ENCODE data around the gene RNLS.
"Not testable (repeated sequence)": the region's sequence is repeated elsewhere in the genome, so short reads cannot be mapped to it uniquely, and the experiment has no call there.

The RNLS gene

GRCh38 chr10:88286030-88286429, 297.1 kb downstream of the RNLS start:
- DNase-seq, result no peak

DNA sequence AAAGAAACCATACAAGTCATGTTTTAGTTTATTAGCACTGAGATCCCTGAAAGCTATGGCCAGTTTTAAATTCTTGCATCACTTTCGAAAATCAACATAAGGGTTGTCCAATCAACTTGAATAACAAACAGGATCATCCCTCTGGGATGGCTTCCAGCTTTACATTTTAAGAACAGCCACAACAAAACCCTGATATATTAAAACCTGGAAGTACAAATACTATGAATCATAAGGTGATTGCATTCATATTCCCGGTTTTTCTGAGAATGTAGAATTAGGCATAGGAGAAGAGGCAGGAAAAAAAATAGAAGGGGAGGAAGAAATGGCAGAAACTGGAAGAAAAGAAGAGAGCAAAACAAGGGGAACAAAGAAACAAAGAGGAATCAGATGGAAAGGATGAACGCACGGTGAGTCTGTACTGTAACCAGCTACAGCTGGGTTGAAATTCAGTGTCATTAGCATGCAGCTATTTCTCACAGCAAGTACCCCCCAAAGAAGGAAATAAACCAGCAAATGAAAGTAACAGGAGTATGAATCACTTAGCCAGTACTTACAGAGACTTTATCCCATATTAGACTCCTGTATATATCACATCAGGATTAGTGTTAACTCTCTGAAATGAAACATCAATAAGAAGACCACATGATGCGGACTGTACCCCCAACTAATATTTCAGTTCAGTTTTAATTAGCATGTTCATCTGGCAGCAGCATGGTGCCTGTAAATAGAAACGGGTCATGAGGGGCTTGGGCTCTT, 301.3 kb downstream of the RNLS start:
- DNase-seq, result peak; percentile 57 to 71 (median 65)

DNA sequence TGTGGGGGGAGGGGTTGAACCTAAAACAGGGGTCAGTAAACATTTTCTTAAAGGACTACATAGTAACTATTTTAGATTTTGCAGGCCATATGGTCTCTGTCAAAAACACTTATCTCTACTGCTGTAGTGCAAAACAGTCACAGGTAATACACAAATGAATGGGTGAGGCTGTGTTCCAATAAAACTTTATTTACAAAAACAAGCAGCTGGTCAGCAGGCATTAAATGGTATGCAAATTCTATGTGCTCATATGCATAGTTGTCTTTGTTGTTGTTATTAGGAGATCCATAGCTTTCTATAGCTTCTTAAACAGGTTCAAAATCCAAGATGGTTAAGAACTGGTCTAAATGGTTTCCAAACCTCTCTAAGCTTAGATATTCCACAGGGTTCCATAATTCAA, 302.6 kb downstream of the RNLS start:
- no peak for DNase-seq

- DNase-seq, result no peak
Measured at GRCh38 chr10:88278912-88279311, 304.2 kb downstream of the RNLS start.

DNA sequence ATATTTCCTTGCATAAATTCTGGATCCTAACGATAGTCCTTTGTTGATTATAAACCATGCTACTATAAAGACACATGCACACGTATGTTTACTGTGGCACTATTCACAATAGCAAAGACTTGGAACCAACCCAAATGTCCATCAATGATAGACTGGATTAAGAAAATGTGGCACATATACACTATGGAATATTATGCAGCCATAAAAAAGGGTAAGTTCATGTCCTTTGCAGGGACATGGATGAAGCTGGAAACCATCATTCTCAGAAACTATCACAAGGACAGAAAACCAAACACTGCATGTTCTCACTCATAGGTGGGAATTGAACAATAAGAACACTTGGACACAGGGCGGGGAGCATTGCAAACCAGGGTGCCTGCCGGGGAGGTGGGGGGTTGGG, 306.2 kb downstream of the RNLS start:
- not testable (repeated sequence) for DNase-seq

DNA sequence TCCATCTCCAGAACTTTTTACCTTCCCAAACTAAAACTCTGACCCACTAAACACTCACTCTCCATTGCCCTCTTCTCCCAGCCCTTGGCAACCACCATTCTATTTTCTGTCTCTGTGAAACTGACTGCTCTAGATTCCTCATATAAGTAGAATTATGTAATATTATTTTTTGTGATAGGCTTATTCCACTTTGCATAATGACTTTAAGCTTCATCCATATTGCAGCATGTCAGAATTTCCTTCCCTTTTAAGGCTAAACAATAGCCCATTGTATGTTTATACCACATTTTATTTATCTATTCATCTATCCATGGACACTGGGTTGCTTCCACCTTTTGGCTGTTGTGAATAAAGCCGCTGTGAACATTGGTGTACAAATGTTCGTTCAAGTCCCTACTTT, 308.8 kb downstream of the RNLS start:
- peak in 2 of 3 donors; percentile 21 to 28 for DNase-seq

- DNase-seq, result no peak
Measured at GRCh38 chr10:88273567-88273966, 309.6 kb downstream of the RNLS start.

DNA sequence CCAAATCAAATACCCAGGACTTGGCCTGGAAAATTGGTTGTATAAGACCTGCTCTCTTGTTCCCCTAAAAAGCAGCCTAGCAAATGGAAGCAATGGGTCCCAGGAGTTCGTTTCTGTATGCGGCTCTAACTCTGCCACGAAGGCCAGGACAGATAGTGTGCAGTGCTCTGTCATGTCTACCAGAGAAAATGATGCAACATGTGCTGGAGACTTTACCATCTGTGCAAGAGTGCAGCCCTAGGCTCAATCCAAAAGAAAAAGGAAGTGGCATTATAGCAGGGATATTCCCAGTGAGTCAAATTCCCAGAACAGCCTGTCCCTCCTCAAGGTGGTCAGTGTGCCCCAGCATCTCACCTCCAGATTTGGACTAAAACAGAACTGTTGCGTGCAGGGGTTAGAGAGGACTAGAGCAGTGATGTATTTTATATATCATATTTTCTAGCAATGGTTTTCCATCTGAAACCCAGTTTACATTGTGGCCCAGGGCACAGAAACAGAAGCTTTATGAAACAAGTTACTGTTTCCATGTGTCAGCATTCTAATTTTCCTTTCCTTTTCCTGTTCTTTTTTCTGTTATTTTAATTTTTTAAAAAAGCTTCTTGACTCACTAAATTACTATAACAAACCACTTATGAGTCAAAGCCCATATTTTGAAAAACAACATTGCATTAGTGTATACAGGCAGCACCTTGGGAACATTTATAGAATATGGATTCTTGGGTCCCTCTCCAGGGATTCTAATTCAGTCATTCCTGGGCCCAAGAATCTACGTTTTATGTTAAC, 311.2 kb downstream of the RNLS start:
- peak; percentile 86 to 97 (median 95) for DNase-seq

DNA sequence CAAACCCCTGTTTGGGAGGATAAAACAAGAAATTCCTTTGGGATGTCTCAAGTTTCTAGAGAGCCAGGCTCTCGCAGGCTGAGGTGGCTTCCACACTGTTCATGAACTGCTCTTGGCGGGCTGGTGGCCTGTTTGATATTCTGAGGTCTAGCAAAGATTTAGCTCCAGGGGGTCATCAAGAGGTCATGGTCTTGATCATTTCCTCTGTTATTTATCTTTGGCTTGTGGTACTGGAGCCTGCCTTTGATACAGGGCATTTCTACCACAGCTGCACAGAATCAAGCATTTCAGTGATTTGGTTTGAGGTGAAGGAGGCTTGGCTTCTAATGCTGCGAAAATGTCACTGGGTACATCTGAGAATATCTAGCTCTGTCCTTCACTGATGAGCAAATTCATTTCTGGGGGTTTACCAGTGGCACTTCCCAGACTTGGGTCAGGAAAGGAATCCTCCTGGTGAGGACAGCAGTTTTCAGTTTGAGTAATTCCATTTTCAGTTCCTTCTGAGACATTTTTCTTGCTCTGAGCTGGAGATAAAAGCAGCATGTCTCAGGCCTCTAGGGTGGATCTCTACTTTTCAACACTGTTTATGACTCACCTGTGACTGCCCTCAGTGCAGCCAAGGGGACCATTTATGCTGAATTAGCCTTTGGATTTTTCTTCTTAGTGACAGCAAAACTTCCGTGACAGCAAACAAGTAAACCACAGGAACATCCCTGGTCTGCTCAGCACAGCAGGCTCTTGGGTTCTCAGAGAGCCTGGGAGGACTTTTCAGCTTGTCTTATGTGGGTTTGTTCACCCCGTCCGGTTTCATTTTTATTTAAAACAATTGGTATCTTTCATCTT, 312.0 kb downstream of the RNLS start:
- DNase-seq, result peak; percentile 86 to 98 (median 96)

DNA sequence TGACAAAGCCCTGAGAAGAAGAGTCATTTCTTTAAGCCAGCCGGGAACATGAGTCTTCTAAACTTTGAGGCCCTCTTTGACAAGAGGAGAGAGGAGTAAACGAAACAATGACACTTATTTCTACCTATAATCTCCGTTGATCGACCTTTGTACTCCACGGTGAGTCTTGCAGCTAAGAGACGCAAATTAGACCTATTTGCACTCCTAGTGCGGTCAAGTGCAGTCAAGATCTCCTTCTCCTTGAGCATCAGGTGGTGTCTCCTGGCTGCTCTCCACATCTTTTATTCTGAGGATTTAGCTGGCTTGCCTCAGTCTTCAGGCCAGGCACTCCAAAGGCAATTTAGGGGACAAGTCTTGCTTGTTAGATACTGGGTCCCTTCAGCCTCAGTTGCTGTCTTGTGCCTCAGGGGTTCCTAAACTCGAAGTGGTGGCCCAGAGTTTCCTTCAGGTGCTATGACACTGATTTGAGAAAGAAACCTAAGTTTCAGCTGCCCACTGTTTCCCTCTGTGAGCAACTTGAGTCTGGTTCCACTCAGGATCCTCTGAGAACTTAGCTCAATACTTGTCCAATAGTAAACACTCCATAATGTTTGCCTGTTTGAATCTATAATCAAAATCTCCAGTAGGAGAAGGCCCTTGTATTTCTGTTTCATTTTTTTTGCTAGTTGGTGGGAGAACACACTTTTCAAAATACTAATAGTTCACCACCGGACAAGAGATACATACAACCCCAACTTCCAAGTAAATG, 312.9 kb downstream of the RNLS start:
- no peak for DNase-seq

DNA sequence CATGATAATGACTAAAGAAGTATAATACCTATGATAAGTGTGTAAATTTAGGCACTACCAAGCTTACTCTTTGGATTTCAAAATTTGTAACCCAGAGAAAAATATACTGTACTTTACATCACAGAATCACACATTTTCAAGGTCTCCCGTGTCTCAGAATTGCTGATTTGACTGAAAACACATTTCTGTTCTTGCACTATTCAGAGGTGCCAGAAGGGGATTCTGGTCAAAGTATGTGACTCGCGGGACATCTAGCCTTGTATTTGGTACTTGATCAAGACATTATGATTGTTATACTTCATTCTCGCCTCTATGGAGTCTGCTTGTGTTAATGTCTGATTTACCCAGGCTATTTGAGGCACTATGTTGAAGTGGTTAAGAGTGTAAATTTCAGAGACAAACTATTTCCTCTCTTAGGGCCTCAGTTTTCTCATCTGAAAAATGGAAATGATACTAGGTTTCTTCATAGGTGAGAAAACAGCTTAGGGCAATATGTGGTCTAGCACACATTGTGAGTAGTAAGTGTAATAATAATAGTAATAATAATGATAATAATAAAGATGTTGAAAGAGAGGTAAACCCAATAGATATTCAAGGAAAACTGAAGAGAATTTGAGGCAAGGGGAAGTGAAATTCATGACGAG, 320.4 kb downstream of the RNLS start:
- DNase-seq, result no peak

DNA sequence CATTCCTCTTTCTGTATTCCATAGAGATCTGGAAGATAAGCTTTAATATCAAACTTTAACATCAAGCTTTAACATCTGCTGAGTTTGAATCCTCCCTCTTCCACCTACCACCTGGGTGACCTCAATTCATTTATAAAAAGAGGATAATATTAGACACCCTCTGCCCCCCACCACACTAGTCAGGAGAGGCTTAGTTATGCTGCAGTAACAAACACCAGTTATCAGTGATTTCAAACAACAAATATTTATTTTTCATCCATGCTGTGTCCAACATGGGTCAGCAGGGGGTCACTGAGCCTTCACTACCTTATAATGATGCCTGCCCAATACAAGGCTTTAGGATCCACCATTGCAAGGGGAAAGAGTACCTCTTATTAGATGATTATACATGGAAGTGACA, 322.0 kb downstream of the RNLS start:
- DNase-seq, result no peak

DNA sequence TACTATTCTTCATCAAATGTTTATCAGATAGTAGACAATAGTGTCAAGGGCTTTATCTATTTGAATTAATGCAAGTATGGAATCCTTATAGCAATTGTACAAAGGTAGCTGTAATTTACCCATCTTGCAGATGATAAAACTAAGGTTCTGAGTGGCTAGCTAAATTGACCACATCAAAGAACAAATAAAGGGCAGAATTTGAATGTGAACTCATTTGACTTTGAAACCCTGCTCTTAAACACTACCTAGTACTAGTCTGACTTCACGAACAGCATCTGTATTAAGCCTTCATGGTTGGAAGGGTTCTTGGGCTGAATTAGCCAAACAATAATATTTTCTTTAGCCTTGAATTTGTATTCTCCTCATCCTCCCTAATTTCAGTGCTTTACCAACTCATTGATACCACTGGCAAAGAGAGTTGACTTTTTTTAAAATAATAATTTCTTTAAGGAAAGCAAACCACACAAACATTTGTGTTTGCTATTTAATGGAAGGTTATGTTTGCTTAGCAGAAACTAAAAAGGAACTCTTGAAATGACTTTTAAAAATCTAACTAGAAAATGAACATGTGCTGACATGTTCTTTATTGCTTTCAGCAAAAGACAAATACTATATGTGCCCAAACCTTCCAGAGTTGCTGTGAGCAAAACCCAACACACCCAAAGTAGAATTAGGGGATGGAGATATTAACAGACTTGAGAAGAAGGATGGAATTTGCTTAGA, 322.6 kb downstream of the RNLS start:
- DNase-seq, result no peak

GRCh38 chr10:88259381-88259780, 323.7 kb downstream of the RNLS start:
- no peak for DNase-seq

- no peak for DNase-seq
Measured at GRCh38 chr10:88256886-88257285, 326.2 kb downstream of the RNLS start.

- DNase-seq, result no peak
Measured at GRCh38 chr10:88256013-88256680, 327.0 kb downstream of the RNLS start.

GRCh38 chr10:88254091-88254490, 329.0 kb downstream of the RNLS start:
- peak in 1 of 3 donors; percentile 25 for DNase-seq

- DNase-seq, result no peak
Measured at GRCh38 chr10:88253622-88254021, 329.5 kb downstream of the RNLS start.

GRCh38 chr10:88253128-88253527, 330.0 kb downstream of the RNLS start:
- DNase-seq, result no peak

- DNase-seq, result no peak
Measured at GRCh38 chr10:88249450-88249849, 333.7 kb downstream of the RNLS start.

DNA sequence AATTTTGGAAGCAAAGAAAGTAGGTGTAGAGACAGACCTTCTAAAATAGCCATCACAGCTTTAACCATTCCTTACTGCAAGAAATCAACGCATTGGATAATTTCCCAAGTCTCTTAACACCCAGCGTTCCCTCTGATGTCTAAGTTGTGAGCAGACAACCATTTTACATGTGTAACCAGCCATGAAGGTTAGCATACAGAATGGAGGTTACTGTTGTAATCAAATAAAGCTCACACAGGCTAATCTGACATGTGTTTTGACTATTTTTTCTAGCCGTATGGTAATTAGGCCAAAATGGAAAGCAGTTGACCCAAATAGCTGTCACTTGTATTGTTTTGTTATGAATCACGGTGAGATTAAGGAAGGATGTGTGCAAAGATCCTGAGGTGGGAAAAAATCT, 336.4 kb downstream of the RNLS start:
- DNase-seq, result no peak
